Heart left ventricle (tissue), 13 donors: Measurements from ENCODE around the gene SLC35F1.

Experiments
- POLR2A ChIP-seq, 2 donors: fragments of 450-650 bp; IDR thresholded peaks; one replicate each; pipeline ENCODE4 v1.6.1; 2017; ENCODE audit warnings: antibody characterized with exemption in 2 of 2, mild to moderate bottlenecking in 2 of 2, moderate library complexity in 2 of 2
- TF ChIP-seq, protein P1 (sequence below), 12 donors: fragments of 200-600 bp; sonication (generic) in 4 of 12; IDR thresholded peaks; one replicate each; pipeline versions ENCODE4 v1.5.0 to v1.8.0; 2018 to 2022; ENCODE audit warnings: antibody characterized with exemption in 12 of 12, mild to moderate bottlenecking in 5 of 12
- donor health status: ischemic (EF 13 %, LVEDD 7.1; RV severe dilation, severe dysfunction).
- donor health status: DM: no; HTN: yes; CAD: no.
- donor health status: DM: no; HTN: no; CAD: no.
- donor health status: ischemic (EF 25% LVEDD 6.9; RV normal size, moderate dysfunction).
- donor health status: ischemic (EF 25% LVEDD 5.7; RV mildly dilated, moderate dysfunction).
- donor health status: ischemic (EF 35%, LVEDD 5.7; RV mildly dilated, moderate dysfunction).
- donor health status: nonischemic (EF 11% LVEDD 7.7; RV severe dilation, severe dysfunction).
- donor health status: DM: yes; HTN: yes; CAD: no.
- donor health status: PGD.
- donor health status: ischemic (EF 29% LVEDD 5.4; RV normal size, mild dysfunction).
- donor health status: nonischemic (EF 23%, LVEDD 6.1; RV moderate dilation, normal function).

DNA sequence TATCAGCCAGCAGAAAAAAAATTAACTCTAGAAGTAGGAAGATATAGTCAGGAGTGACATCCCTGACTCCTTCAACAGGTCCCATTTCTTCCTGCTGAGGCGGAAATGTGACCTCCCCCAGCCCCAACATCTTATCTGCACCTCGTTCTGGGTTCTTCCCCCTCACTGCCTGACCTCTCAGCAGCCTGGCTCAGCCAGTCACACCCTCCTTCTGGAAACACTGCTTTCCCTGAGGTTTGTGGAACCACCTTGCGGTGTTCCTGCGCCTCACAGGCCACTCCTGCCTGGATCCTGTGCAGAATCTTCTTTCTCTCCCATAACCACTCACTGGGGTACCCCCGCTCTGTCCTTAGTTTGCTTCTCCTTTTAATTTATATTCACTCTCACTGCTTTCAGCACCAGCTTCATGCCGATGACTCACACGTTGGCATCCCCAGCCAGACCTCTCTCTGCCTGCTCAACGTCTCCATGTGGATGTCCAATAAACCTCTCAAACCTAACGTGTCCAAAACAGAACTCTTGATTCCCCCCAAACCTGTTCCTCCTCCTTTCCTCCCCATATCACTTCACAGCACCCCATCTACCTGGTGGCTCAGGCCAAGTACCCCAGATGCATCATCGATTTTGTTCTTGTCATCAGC, 418.3 kb downstream of the SLC35F1 start:
- TF ChIP-seq POLR2A (IDR thresholded peaks at IDR 0.05) = no peak
- TF ChIP-seq, protein P1, sequence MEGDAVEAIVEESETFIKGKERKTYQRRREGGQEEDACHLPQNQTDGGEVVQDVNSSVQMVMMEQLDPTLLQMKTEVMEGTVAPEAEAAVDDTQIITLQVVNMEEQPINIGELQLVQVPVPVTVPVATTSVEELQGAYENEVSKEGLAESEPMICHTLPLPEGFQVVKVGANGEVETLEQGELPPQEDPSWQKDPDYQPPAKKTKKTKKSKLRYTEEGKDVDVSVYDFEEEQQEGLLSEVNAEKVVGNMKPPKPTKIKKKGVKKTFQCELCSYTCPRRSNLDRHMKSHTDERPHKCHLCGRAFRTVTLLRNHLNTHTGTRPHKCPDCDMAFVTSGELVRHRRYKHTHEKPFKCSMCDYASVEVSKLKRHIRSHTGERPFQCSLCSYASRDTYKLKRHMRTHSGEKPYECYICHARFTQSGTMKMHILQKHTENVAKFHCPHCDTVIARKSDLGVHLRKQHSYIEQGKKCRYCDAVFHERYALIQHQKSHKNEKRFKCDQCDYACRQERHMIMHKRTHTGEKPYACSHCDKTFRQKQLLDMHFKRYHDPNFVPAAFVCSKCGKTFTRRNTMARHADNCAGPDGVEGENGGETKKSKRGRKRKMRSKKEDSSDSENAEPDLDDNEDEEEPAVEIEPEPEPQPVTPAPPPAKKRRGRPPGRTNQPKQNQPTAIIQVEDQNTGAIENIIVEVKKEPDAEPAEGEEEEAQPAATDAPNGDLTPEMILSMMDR (IDR thresholded peaks at IDR 0.05) = no peak
